ENCODE data around the gene PHF21A.
A peak's percentile ranks its signal among the peaks of the same experiment; 100 is the strongest.

PHF21A gene

DNA sequence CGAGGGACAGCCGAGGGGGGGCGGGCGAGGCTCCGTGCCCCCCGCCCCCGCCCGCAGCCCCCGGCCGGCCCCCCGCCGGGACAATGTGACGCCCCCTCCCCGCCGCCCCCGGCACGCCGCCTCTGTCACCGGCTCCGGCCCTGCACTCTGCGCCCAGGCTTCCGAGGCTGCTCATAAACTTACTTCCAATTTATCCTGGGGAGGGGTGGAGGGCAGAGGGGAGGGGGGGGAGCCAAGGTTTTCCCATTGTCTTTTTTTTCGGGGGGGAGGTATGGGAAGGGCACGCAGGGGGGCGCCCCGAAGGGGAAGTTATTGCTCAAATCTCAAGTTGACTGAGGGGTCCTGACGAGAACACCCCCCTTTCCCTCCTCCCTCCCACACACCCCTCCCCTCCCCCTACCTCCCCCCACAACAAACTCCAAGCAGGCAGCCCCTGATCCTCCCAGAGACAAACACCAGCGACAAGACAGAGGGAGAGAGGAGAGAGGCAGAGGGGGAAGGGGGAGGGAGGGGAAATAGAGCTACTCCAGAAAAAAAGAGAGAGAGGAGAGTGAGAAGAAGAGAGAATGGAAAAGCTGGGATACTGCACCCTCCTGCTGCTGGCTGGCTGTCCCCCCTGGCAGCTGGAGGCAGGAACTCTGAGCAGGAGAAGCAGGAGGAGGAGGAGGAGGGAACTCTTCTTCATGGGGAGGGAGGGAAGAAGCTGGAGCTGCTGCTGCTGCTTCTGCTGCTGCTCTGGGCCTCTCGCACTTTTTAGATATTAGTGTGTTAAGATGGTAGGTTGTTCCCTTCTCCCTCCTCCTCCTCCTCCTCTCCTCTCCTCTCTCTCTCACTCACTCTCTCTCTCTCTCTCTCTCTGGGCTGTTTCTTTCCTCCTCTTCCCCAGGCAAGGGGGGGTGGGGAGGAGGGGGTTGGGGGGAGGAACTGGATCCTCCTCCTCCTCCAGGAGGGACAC is 631 bp downstream of the PHF21A start:
- TF ChIP-seq, protein P1, sequence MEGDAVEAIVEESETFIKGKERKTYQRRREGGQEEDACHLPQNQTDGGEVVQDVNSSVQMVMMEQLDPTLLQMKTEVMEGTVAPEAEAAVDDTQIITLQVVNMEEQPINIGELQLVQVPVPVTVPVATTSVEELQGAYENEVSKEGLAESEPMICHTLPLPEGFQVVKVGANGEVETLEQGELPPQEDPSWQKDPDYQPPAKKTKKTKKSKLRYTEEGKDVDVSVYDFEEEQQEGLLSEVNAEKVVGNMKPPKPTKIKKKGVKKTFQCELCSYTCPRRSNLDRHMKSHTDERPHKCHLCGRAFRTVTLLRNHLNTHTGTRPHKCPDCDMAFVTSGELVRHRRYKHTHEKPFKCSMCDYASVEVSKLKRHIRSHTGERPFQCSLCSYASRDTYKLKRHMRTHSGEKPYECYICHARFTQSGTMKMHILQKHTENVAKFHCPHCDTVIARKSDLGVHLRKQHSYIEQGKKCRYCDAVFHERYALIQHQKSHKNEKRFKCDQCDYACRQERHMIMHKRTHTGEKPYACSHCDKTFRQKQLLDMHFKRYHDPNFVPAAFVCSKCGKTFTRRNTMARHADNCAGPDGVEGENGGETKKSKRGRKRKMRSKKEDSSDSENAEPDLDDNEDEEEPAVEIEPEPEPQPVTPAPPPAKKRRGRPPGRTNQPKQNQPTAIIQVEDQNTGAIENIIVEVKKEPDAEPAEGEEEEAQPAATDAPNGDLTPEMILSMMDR (IDR thresholded peaks at IDR 0.05) = no peak

DNA sequence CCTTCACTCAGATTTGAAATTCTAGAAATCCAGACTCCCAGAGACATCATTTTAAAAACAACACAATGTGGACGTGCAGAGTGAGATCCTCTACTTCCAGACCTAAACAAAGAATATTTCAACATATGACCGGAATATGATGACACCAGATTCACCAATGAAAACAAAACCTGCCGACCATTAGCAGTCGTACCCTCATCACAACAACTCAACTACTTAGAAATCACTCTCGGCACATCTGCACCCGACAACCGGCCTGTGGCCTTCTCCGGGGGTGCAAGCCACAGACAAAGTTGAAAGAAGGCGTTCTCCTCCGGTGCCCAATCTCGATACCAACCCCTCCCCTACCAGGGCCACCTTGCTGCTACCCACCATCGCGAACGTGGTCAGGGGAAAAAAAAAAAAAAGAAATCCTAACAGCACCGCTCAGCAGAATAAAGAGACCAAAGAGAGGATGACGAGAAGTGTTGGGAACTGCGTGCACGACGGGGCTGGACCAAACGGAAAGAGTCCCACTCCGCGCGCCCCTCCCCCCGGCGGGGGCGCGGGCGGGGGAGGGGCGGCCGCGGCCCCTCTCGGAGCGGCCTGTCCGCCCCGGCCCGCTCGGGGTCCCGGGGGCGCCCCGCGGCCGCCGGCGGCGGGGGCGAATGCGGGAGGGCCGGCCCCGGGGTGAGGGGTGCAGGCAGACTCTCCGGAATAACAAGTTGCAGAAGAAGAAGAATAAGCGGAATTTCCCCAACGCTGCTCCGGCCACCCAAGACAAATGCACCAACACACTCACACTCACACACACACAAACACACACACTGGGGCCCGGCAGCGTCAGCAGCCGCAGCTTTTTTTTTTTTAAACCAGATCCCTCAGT is 1.7 kb downstream of the PHF21A start:
- TF ChIP-seq, protein P1 (IDR thresholded peaks at IDR 0.05) = no peak

DNA sequence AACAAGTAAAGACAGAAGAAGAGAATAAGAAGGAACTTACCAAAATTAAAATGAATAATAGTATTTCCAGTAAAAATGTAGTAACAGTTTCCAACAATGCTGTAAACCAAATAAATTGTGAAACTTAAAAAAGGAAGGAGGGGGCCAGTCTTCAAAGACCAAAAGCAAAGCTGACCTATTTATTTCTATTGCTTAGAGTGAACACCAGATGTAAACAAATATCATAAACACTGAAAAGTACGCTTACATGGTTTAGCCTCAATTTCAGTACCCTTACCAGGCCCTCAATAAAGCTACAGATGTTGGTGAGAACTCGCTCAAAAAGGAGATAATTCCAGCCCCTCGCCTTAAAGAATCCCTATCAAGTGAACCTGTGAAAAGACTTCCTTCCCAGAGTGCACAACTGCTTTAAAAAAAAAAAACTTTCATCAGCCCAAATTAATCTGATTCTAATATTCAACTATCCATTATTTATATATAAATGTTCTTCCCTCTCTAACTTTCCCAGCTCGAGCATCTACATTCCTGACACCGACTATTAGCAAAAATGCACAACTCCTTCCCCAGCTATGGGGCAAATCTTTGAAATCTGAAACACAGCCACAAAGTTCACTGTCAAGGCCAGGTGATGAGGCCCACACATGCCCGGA is 2.4 kb downstream of the PHF21A start:
- TF ChIP-seq, protein P1 (IDR thresholded peaks at IDR 0.05) = no peak

DNA sequence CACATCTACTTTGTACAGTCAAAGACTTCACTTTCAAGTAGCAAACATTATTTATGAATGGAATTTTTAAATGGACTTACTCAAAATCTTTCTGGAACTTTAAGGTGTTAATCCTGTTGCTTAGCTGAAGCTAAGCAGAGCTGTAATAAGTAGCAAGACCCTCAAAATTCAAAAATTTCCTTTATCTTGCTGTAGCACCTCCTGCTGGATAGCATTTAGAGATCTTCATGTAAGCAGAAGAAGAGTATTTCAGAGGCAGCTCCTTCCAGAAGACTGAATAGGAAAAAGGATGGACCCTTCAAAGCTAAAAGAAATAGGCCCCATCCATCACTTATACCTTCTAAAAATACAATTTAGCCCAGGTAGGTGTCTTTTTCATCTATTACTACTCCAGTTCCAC is 3.4 kb downstream of the PHF21A start:
- TF ChIP-seq, protein P1 (IDR thresholded peaks at IDR 0.05) = peak; percentile 22; the same call in 1 of the 2 replicates

DNA sequence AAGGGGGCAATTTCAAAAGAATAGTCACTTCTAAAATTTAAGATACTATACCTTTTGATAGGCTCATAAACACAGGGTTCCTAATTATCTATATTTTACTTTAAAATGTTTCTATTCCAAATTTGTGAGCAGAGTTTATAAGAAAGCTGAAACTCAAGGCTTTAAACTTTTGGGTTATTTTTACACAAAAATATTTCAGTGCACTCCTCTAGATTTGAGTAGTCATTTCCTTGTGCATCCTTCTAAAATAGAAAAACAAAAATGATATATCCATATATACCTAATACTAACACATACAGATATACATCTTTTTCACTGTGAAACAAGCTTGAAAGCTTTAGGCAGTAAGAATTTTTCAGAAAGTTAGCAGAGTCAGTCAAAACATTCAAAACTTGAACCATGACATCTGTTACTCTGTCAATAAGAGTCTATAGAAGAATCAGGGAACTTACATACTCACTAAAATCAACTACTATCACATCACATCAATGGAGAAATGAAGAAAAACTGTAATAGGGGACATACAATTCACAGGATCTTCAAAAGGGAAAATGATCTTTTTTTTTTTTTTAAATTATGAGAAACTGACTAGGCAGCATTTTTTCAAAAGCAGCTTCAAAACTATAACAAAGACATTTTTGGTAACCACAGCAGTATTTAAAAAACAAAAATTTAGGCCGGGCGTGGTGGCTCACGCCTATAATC is 5.1 kb downstream of the PHF21A start:
- TF ChIP-seq, protein P1 (IDR thresholded peaks at IDR 0.05) = no peak

DNA sequence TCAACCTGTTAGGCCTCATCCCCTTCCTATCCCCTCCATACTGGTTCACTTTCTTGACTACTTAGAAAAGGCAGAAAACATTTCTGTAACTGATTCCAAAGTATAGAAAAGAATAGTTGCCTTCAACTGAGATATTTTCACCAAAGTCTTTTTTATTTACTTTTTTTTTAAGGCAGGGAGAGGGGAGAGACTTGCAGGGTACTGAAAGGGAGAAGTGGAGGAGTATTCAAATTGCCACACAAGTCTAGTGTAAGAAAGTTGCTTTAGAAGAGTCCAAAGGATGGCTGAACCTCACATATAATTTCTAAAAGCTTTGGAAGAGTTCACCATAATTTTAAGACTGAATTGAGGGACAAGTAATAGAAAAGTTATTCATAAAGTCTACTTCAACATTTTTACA is 6.3 kb downstream of the PHF21A start:
- TF ChIP-seq, protein P1 (IDR thresholded peaks at IDR 0.05) = no peak

DNA sequence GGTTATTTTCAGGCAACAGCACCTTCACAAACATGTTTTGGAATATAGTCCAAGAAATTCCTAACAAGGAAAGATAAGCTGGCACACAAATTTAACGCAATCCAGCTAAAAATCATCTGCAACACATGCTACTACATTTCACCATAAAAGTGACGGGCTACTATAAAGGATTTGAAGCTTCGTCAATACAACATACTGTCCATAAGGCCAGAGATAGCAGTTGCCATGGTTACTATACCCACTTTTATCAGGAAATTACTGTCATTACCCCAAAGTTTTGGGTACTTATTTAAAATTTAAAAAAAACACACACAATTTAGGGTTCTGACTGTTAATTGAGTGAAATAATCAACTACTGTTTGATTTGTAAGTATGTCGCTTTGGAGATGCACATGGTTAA is 6.9 kb downstream of the PHF21A start:
- TF ChIP-seq, protein P1 (IDR thresholded peaks at IDR 0.05) = no peak

All from LNCAP (cell line).